GM12878 (cell line): ENCODE measurements around the gene DSG2. TPM values are rescaled to one million over a fixed set of nuclear protein-coding genes. Genes with fewer than 3 reads are reported as not detected.

ENCODE experiments used
- ATAC-seq: fragments of 200-7000 bp; cut with Tn5 transposase; 3 replicates; pipeline ENCODE4 v1.9.1; 2020; ENCODE audit warnings: mild to moderate bottlenecking, moderate library complexity
- BruUV-seq: library from RNA; stranded (reverse); fragments of 400-500 nt; replicated peaks from 2 replicates; lab custom pipeline; 2021; lab: Mats Ljungman, UMichigan
- CTCF ChIA-PET: fragments of 300-600 bp; sonication (Branson Sonifier 250); formaldehyde crosslinking; extraction: SDS; loops from one replicate; lab custom pipeline; 2021; ENCODE audit warnings: inconsistent platforms; lab: Yijun Ruan, JAX
- POLR2A ChIA-PET: fragments of 350-600 bp; formaldehyde crosslinking; extraction: SDS; loops from one replicate; lab custom pipeline; 2021; ENCODE audit warnings: inconsistent platforms; lab: Charles Lee
- RAD21 ChIA-PET: fragments of 300-600 bp; sonication (Branson Sonifier 250); formaldehyde crosslinking; loops from one replicate; lab custom pipeline; 2023; ENCODE audit warnings: antibody characterized with exemption; ENCODE audit not compliant: unreplicated experiment; lab: Charles Lee
- SMC1A ChIA-PET: fragments of 300-600 bp; sonication (Branson Sonifier 250); formaldehyde crosslinking; loops from one replicate; lab custom pipeline; 2023; ENCODE audit not compliant: unreplicated experiment, uncharacterized antibody; lab: Charles Lee
- DNase-seq: peaks from one replicate; pipeline ENCODE4 v3.0.0-alpha.2; 2011; ENCODE audit warnings: low read depth, low spot score
- FAIRE-seq: peaks from 3 replicates; lab custom pipeline; 2011; peaks lifted over from hg19 to GRCh38; lab: Jason Lieb, UNC
- H2AFZ ChIP-seq: 2 replicates; pipeline ENCODE4 v1.6.0; 2011; ENCODE audit warnings: low read depth, low read length, control low read depth; ENCODE audit not compliant: control insufficient read depth
- H3K27ac ChIP-seq: 2 replicates; pipeline ENCODE4 v1.5.1; 2011; ENCODE audit warnings: control low read depth; ENCODE audit not compliant: control insufficient read depth, insufficient read depth
- H3K27me3 ChIP-seq, 2 experiments: replicated peaks in 1 of 2; 2 replicates each; pipeline versions ENCODE4 v1.6.0 to v1.6.1; 2011; ENCODE audit warnings: low read length in 1 of 2; ENCODE audit not compliant: control insufficient read depth in 2 of 2, insufficient read depth in 2 of 2
- H3K36me3 ChIP-seq, 2 experiments: 2 replicates each; pipeline ENCODE4 v1.5.1; 2011; ENCODE audit warnings: low read length in 1 of 2; ENCODE audit not compliant: control insufficient read depth in 2 of 2, insufficient read depth in 2 of 2
- H3K4me1 ChIP-seq: 2 replicates; pipeline ENCODE4 v1.6.1; 2011; ENCODE audit warnings: mild to moderate bottlenecking, low read length, moderate library complexity, mixed read lengths; ENCODE audit not compliant: control insufficient read depth, insufficient read depth
- H3K4me2 ChIP-seq: 2 replicates; pipeline ENCODE4 v1.6.0; 2011; ENCODE audit warnings: control low read depth; ENCODE audit not compliant: control insufficient read depth, insufficient read depth
- H3K4me3 ChIP-seq: fragments of 200-600 bp; sonication (generic); 2 replicates; pipeline ENCODE4 v1.5.1; 2016
- H3K79me2 ChIP-seq: 2 replicates; pipeline ENCODE4 v1.6.0; 2011; ENCODE audit warnings: low read length; ENCODE audit not compliant: control insufficient read depth, insufficient read depth
- H3K9ac ChIP-seq: 2 replicates; pipeline ENCODE4 v1.8.0; 2011; ENCODE audit warnings: low read length, control low read depth, mixed read lengths; ENCODE audit not compliant: control insufficient read depth, insufficient read depth
- H3K9me3 ChIP-seq: replicated peaks from 3 replicates; pipeline ENCODE4 v1.5.1; 2011; ENCODE audit warnings: mild to moderate bottlenecking, low read length; ENCODE audit not compliant: control insufficient read depth, insufficient read depth
- H4K20me1 ChIP-seq: 2 replicates; pipeline ENCODE4 v1.6.0; 2011; ENCODE audit not compliant: control insufficient read depth, insufficient read depth
- CEBPZ ChIP-seq: fragments of 150-350 bp; IDR thresholded peaks from 2 replicates; pipeline ENCODE4 v1.6.1; 2016; ENCODE audit warnings: low read depth, low read length
- DPF2 ChIP-seq: fragments of 450-650 bp; IDR thresholded peaks from 2 replicates; pipeline ENCODE4 v1.6.1; 2017; ENCODE audit warnings: mild to moderate bottlenecking
- HDGF ChIP-seq: fragments of 450-650 bp; IDR thresholded peaks from 2 replicates; pipeline ENCODE4 v1.6.1; 2016; ENCODE audit warnings: antibody characterized with exemption
- IKZF1 ChIP-seq: fragments of 450-650 bp; conservative IDR thresholded peaks from 2 replicates; pipeline ENCODE4 v1.6.1; 2017; ENCODE audit warnings: antibody characterized with exemption, mild to moderate bottlenecking
- JUNB ChIP-seq: IDR thresholded peaks from 2 replicates; pipeline ENCODE4 v1.6.1; 2016; ENCODE audit warnings: antibody characterized with exemption, mild to moderate bottlenecking
- JUND ChIP-seq: IDR thresholded peaks from 2 replicates; pipeline ENCODE4 v1.6.1; 2012; ENCODE audit warnings: low read depth, mild to moderate bottlenecking, low read length, improper control_type of control experiment, moderate library complexity
- MAX ChIP-seq: IDR thresholded peaks from 2 replicates; pipeline ENCODE4 v1.6.1; 2012; ENCODE audit warnings: low read depth, low read length, improper control_type of control experiment
- MEF2B ChIP-seq: fragments of 450-650 bp; IDR thresholded peaks from 2 replicates; pipeline ENCODE4 v1.6.1; 2018; ENCODE audit warnings: mild to moderate bottlenecking, moderate library complexity; ENCODE audit not compliant: partially characterized antibody, poor library complexity, severe bottlenecking
- MLLT1 ChIP-seq: fragments of 450-650 bp; IDR thresholded peaks from 2 replicates; pipeline ENCODE4 v1.6.1; 2016; ENCODE audit warnings: mild to moderate bottlenecking
- MXI1 ChIP-seq: fragments of 150-350 bp; IDR thresholded peaks from 2 replicates; pipeline ENCODE4 v1.6.1; 2011; ENCODE audit warnings: low read depth, mild to moderate bottlenecking, inconsistent platforms, low read length, improper control_type of control experiment
- POLR2AphosphoS2 ChIP-seq: IDR thresholded peaks from 2 replicates; pipeline ENCODE4 v1.6.1; 2011; ENCODE audit warnings: low read depth, mild to moderate bottlenecking, low read length, improper control_type of control experiment, moderate library complexity
- SIN3A ChIP-seq: IDR thresholded peaks from 2 replicates; pipeline ENCODE4 v1.6.1; 2012; ENCODE audit warnings: low read depth, low read length, improper control_type of control experiment
- SMAD1 ChIP-seq: fragments of 450-650 bp; IDR thresholded peaks from 2 replicates; pipeline ENCODE4 v1.6.1; 2018; ENCODE audit warnings: mild to moderate bottlenecking, low read depth; ENCODE audit not compliant: partially characterized antibody
- SP1 ChIP-seq: IDR thresholded peaks from one replicate; pipeline ENCODE4 v1.6.1; 2011; ENCODE audit warnings: low read depth, low read length
- SUPT20H ChIP-seq: IDR thresholded peaks from 2 replicates; pipeline ENCODE4 v1.6.1; 2011; ENCODE audit warnings: low read depth, mild to moderate bottlenecking, low read length, moderate library complexity, borderline replicate concordance; ENCODE audit not compliant: control insufficient read depth
- TCF12 ChIP-seq: IDR thresholded peaks from 2 replicates; pipeline ENCODE4 v1.6.1; 2011; ENCODE audit warnings: low read depth, mild to moderate bottlenecking, low read length
- TCF3 ChIP-seq: IDR thresholded peaks from 2 replicates; pipeline ENCODE4 v1.6.1; 2012; ENCODE audit warnings: low read depth, mild to moderate bottlenecking, low read length, borderline replicate concordance; ENCODE audit not compliant: insufficient read depth
- in situ Hi-C: fragments of 300-500 bp; cut with MboI; formaldehyde crosslinking; loops from 9 replicates; pipeline ENCODE4 v1.14.3; 2018; ENCODE audit warnings: mixed read lengths
- intact Hi-C: fragments of 100-400 bp; cut with micrococcal nuclease; formaldehyde crosslinking; loops from one replicate; pipeline ENCODE4 v1.14.2; 2022; ENCODE audit not compliant: unreplicated experiment
- polyA plus RNA-seq, 11 experiments: library from polyadenylated mRNA; depleted of rRNA in 4 of 11; unstranded in 6 of 11; stranded (reverse) in 5 of 11; fragments of >200 nt; fragmentation: Nextera tagmentation in 4 of 11; fragmentation: Illumina TruSeq in 1 of 11; extraction: Ambion mirVana in 4 of 11; extraction: Trizol in 1 of 11; gene quantifications; 1 replicate in 1 of 11; 2 replicates in 10 of 11; pipeline versions ENCODE4 v1.2.1 to v1.2.3, GENCODE V29; 2011 to 2016; ENCODE audit warnings: inconsistent platforms in 2 of 11, missing spikeins in 2 of 11, low read depth in 1 of 11
- total RNA-seq, 4 experiments: library from RNA; depleted of rRNA in 3 of 4; stranded (reverse); fragments of >200 nt in 3 of 4; fragmentation: Illumina TruSeq in 1 of 4; extraction: Trizol in 1 of 4; gene quantifications; 2 replicates each; pipeline versions ENCODE4 v1.2.1 to v1.2.3, GENCODE V29; 2013 to 2021

DSG2 gene
- total and polyA plus RNA-seq, 10 of the 15 experiments (the other 5 are each of a cell fraction or from before 2014, with no cell fraction given) = 11.7 to 46.2 (median 28.0) TPM

GRCh38 chr18:31491586-31491985 lies 6.4 kb upstream of the DSG2 start:
- H3K9me3 ChIP-seq = no peaks in the 10 kb centered on the region; the same call in 2 of the 3 replicates
- TF ChIP-seq MEF2B (no peak), POLR2AphosphoS2 (no peak), HDGF (no peak), SIN3A (no peak), IKZF1 (no peak), JUND (no peak), SMAD1 (no peak), SUPT20H (no peak), JUNB (no peak), TCF3 (no peak), CEBPZ (no peak), DPF2 (no peak), SP1 (no peak), MLLT1 (no peak), TCF12 (no peak), MAX (no peak), MXI1 (no peak)
- TF ChIP-seq, all 136 proteins: peak for 0
- ChIA-PET SMC1A (interaction anchor here (0.8 to 5.1 kb wide), 12 partner anchors 9 to 246 kb away, joined by 3 to 53 read pairs (median 4); no protein-coding TSS in a partner anchor), RAD21 (interaction anchor here (0.5 to 3.7 kb wide), 8 partner anchors 8 to 168 kb away, joined by 3 to 33 read pairs (median 4); no protein-coding TSS in a partner anchor), POLR2A (interaction anchor here (1.0 to 4.6 kb wide), 2 partner anchors 8 to 187 kb away, joined by 3 to 35 read pairs; no protein-coding TSS in a partner anchor), CTCF (interaction anchor here (0.6 to 3.2 kb wide), 10 partner anchors 10 to 143 kb away, joined by 3 to 26 read pairs (median 4); no protein-coding TSS in a partner anchor)
- no peaks in the 10 kb centered on the region for H3K79me2 ChIP-seq
- no peaks in the 10 kb centered on the region for H3K36me3 ChIP-seq
- H3K27me3 ChIP-seq = no peaks in the 10 kb centered on the region
- no peak overlapping the region for H3K4me2 ChIP-seq
- no peak for DNase-seq
- intact Hi-C loops = loop anchor here (10.0 kb wide), 1 partner anchor 257 kb away; no protein-coding TSS in a partner anchor
- peaks cover 7% of the 10 kb centered on the region for H3K4me1 ChIP-seq
- H2AFZ ChIP-seq = no peak overlapping the region
- FAIRE-seq = no peak
- no peak overlapping the region for H3K4me3 ChIP-seq
- H3K9ac ChIP-seq = no peak overlapping the region
- no peak overlapping the region for H3K27ac ChIP-seq
- in situ Hi-C loops = no loop called here
- no peaks in the 10 kb centered on the region for H4K20me1 ChIP-seq
- BruUV-seq = no TSS peak
- no peak for ATAC-seq
